Uterus (tissue), 4 donors: ENCODE measurements around the gene MKI67. TPM values are rescaled to one million over a fixed set of nuclear protein-coding genes. Genes with fewer than 3 reads are reported as not detected.

Experiments used
- DNase-seq, 2 donors: peaks; one replicate each; pipeline ENCODE4 v3.0.0-alpha.2; 2019 to 2020
- H3K27ac ChIP-seq, 2 donors: fragments of 200-600 bp; sonication (generic); 1 replicate in 1 of 2; 2 replicates in 1 of 2; pipeline ENCODE4 v1.5.1; 2016 to 2018
- H3K27me3 ChIP-seq, 2 donors: fragments of 200-600 bp; sonication (generic); one replicate each; pipeline ENCODE4 v1.5.1; 2018 to 2019; ENCODE audit warnings: control low read depth in 1 of 2
- H3K36me3 ChIP-seq, 2 donors: fragments of 200-600 bp; sonication (generic); one replicate each; pipeline ENCODE4 v1.5.1; 2019; ENCODE audit warnings: control low read depth in 1 of 2
- H3K4me1 ChIP-seq, 2 donors: fragments of 200-600 bp; sonication (generic); one replicate each; pipeline ENCODE4 v1.5.1; 2018 to 2019; ENCODE audit warnings: control low read depth in 1 of 2
- H3K4me3 ChIP-seq, 2 donors: fragments of 200-600 bp; sonication (generic); 1 replicate in 1 of 2; 2 replicates in 1 of 2; pipeline ENCODE4 v1.5.1; 2018 to 2019; ENCODE audit warnings: mild to moderate bottlenecking in 1 of 2
- H3K9me3 ChIP-seq, 2 donors: fragments of 200-600 bp; sonication (generic); one replicate each; pipeline ENCODE4 v1.5.1; 2019; ENCODE audit warnings: control low read depth in 1 of 2
- POLR2A ChIP-seq, 2 donors: fragments of 450-650 bp; IDR thresholded peaks; one replicate each; pipeline ENCODE4 v1.6.1; 2016; ENCODE audit warnings: antibody characterized with exemption in 2 of 2, mild to moderate bottlenecking in 1 of 2, moderate library complexity in 1 of 2
- intact Hi-C: fragments of 100-400 bp; cut with DNase I; formaldehyde crosslinking; loops from one replicate; pipeline ENCODE4 v1.15.1; 2023; ENCODE audit warnings: low total_unique reads
- total RNA-seq, 4 donors: library from RNA; depleted of rRNA in 3 of 4; stranded (reverse); fragments of >200 nt in 3 of 4; gene quantifications; one replicate each; pipeline versions ENCODE4 v1.1.0 to v1.2.4, GENCODE V29; 2014 to 2023
- TF ChIP-seq, protein P1 (sequence below), 4 experiments: fragments of 200-600 bp in 2 of 4; fragments of 450-650 bp in 2 of 4; sonication (generic) in 2 of 4; IDR thresholded peaks; one replicate each; pipeline ENCODE4 v1.5.1; 2016 to 2019; ENCODE audit warnings: antibody characterized with exemption in 4 of 4, mild to moderate bottlenecking in 2 of 4, moderate library complexity in 1 of 4
- donor health status: DM: yes; HTN: yes; CAD: no.

MKI67 gene
- total RNA-seq, 4 donors from 2014 or later = under 0.01 to 16.9 (median 0.56) TPM

GRCh38 chr10:128092454-128092853 lies 33.8 kb downstream of the MKI67 start:
- Histone ChIP-seq H3K36me3 (no peaks in the 10 kb centered on the region), H3K27ac (no peak overlapping the region), H3K9me3 (no peaks in the 10 kb centered on the region), H3K4me1 (no peaks in the 10 kb centered on the region), H3K27me3 (no peaks in the 10 kb centered on the region), H3K4me3 (no peak overlapping the region)
- TF ChIP-seq POLR2A (IDR thresholded peaks at IDR 0.05) = no peak
- TF ChIP-seq, protein P1, sequence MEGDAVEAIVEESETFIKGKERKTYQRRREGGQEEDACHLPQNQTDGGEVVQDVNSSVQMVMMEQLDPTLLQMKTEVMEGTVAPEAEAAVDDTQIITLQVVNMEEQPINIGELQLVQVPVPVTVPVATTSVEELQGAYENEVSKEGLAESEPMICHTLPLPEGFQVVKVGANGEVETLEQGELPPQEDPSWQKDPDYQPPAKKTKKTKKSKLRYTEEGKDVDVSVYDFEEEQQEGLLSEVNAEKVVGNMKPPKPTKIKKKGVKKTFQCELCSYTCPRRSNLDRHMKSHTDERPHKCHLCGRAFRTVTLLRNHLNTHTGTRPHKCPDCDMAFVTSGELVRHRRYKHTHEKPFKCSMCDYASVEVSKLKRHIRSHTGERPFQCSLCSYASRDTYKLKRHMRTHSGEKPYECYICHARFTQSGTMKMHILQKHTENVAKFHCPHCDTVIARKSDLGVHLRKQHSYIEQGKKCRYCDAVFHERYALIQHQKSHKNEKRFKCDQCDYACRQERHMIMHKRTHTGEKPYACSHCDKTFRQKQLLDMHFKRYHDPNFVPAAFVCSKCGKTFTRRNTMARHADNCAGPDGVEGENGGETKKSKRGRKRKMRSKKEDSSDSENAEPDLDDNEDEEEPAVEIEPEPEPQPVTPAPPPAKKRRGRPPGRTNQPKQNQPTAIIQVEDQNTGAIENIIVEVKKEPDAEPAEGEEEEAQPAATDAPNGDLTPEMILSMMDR (IDR thresholded peaks at IDR 0.05) = no peak
- intact Hi-C loops = no loop called here
- no peak for DNase-seq

GRCh38 chr10:128091636-128092210 lies 34.5 kb downstream of the MKI67 start:
- no peaks in the 10 kb centered on the region for H3K27me3 ChIP-seq
- no peak overlapping the region for H3K4me3 ChIP-seq

DNA sequence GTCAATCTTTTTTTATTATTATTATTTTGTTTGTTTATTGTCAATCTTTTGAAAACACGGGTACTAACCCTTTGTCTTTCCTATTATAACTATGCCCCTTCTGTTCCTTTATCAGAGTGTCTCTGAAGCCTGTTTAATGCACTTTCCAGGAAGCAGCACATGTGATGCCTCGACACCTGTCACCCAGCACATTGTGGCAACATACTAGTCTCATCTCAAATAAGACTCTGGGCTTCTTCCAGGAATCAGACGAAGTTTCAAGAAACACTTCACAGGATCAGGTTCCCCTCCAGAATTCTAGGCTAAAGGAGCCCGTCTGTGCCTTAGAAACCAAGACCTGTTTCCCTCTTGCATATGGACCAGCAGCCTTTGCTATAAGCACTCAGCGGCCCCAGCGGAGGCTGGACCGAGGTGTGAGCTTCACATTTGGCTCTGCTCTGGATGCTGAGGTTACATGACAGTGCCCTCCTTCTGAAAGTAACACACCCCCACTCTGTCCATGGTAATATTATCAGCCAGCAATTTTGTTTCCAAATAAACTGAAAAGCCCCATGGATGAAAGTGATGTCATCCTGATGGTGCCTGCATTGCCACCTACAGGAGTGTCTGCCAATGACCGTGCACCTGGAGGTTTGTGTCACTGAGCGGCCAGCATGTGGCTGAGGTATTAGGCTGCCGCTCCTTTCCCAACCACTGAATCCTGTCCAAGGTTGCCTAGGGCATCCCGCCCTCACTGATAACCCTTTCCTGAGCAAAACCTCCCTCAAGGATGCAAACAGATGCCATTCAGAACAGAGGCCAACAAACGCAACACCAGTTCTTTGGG lies 38.1 kb downstream of the MKI67 start:
- H3K9me3 ChIP-seq = no peaks in the 10 kb centered on the region
- no peak overlapping the region for H3K27ac ChIP-seq
- intact Hi-C loops = no loop called here
- TF ChIP-seq, protein P1 (IDR thresholded peaks at IDR 0.05) = no peak
- no peak for TF ChIP-seq POLR2A (IDR thresholded peaks at IDR 0.05)
- no peaks in the 10 kb centered on the region for H3K4me1 ChIP-seq
- DNase-seq = no peak
- no peaks in the 10 kb centered on the region for H3K27me3 ChIP-seq
- H3K4me3 ChIP-seq = no peak overlapping the region
- H3K36me3 ChIP-seq = no peaks in the 10 kb centered on the region

More at GRCh38 chr10:128091636-128092210, 34.5 kb downstream of the MKI67 start:
- Histone ChIP-seq H3K27ac (no peak overlapping the region), H3K4me1 (no peaks in the 10 kb centered on the region), H3K9me3 (no peaks in the 10 kb centered on the region), H3K36me3 (no peaks in the 10 kb centered on the region)
- no peak for DNase-seq
- TF ChIP-seq, protein P1 (IDR thresholded peaks at IDR 0.05) = no peak
- no peak for TF ChIP-seq POLR2A (IDR thresholded peaks at IDR 0.05)
- intact Hi-C loops = no loop called here

DNA sequence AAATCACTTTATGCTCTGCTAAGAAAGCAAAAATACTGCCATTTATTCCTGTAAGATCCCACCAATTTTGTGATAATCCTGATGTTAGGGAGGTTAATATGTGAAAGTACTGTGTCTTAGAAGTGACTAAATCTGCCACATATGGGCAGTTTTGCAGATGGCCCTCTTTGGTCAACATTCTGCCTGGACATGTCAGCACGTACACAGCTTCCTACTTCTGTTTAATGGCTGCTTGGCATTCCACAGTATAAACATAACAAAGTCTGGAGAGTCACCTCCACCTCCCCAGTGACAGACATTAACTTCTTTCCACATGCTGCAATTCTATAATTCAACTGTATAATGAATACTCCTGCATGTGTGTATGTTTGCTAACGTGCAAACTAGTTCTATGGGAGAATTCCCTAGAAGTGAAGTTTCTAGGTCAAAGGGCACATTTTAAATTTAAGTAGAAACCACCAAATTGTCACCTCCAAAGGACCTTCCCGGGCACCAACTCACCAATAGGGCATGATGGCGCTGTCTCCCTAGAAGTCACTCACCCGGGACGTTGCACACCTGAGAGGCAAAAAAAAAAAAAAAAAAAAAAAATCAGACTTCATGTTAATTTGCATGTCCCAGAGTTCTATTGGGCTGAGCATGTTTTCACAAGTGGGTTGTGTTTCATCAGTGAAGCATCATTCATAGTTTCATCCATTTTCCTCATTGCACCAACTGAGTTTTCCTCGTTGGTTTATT lies 38.9 kb downstream of the MKI67 start:
- Histone ChIP-seq H3K36me3 (no peaks in the 10 kb centered on the region), H3K9me3 (no peaks in the 10 kb centered on the region), H3K4me1 (no peaks in the 10 kb centered on the region), H3K27me3 (no peaks in the 10 kb centered on the region), H3K27ac (no peak overlapping the region), H3K4me3 (no peak overlapping the region)
- TF ChIP-seq POLR2A (IDR thresholded peaks at IDR 0.05) = no peak
- TF ChIP-seq, protein P1 (IDR thresholded peaks at IDR 0.05) = no peak
- intact Hi-C loops = no loop called here
- no peak for DNase-seq
